CD14-positive monocyte (primary cell): ENCODE results near the gene PCGF3. TPM values are rescaled to one million over a fixed set of nuclear protein-coding genes. Genes with fewer than 3 reads are reported as not detected.

ENCODE experiments used
- DNase-seq, 3 donors: peaks; one replicate each; pipeline ENCODE4 v3.0.0-alpha.2; 2011 to 2022
- H2AFZ ChIP-seq: 2 replicates; pipeline ENCODE4 v1.6.0; 2012; ENCODE audit warnings: mild to moderate bottlenecking, low read depth, low read length, inconsistent platforms; ENCODE audit not compliant: insufficient read depth, poor library complexity, severe bottlenecking
- H3K27ac ChIP-seq, 2 donors: 1 replicate in 1 of 2; 2 replicates in 1 of 2; pipeline ENCODE4 v1.5.1; 2012 to 2013; ENCODE audit warnings: low read length in 2 of 2, control low read depth in 1 of 2, inconsistent platforms in 1 of 2, low read depth in 1 of 2, mild to moderate bottlenecking in 1 of 2
- H3K27me3 ChIP-seq, 2 donors: one replicate each; pipeline versions ENCODE4 v1.6.0 to v1.6.1; 2011 to 2013; ENCODE audit warnings: low read length in 2 of 2; ENCODE audit not compliant: control insufficient read depth in 2 of 2, insufficient read depth in 2 of 2
- H3K36me3 ChIP-seq, 2 donors: replicated peaks in 1 of 2; 1 replicate in 1 of 2; 2 replicates in 1 of 2; pipeline versions ENCODE4 v1.5.1 to v1.6.1; 2012 to 2013; ENCODE audit warnings: low read length in 2 of 2, control low read depth in 1 of 2, inconsistent platforms in 1 of 2, mild to moderate bottlenecking in 1 of 2; ENCODE audit not compliant: insufficient read depth in 2 of 2, control insufficient read depth in 1 of 2
- H3K4me1 ChIP-seq, 2 donors: 1 replicate in 1 of 2; 2 replicates in 1 of 2; pipeline versions ENCODE4 v1.5.1 to v1.6.1; 2012 to 2013; ENCODE audit warnings: low read length in 2 of 2, control low read depth in 1 of 2, inconsistent platforms in 1 of 2, mild to moderate bottlenecking in 1 of 2, moderate library complexity in 1 of 2; ENCODE audit not compliant: insufficient read depth in 2 of 2, control insufficient read depth in 1 of 2
- H3K4me2 ChIP-seq: replicated peaks from 2 replicates; pipeline ENCODE3; 2012; ENCODE audit warnings: low read length, moderate library complexity, mild to moderate bottlenecking; ENCODE audit not compliant: poor library complexity, severe bottlenecking; ENCODE audit errors: extremely low read depth
- H3K4me3 ChIP-seq, 3 experiments: fragments of 200-600 bp in 1 of 3; sonication (generic) in 1 of 3; replicated peaks in 1 of 3; 1 replicate in 2 of 3; 2 replicates in 1 of 3; pipeline ENCODE4 v1.5.1; 2011 to 2013; ENCODE audit warnings: low read length in 3 of 3, mild to moderate bottlenecking in 3 of 3, control low read depth in 2 of 3, low read depth in 2 of 3, inconsistent platforms in 1 of 3, moderate library complexity in 1 of 3
- H3K79me2 ChIP-seq: 2 replicates; pipeline ENCODE4 v1.6.0; 2012; ENCODE audit warnings: mild to moderate bottlenecking, control low read depth, inconsistent platforms, low read length, moderate library complexity; ENCODE audit not compliant: insufficient read depth
- H3K9ac ChIP-seq: 2 replicates; pipeline ENCODE4 v1.6.0; 2017; ENCODE audit warnings: low read length, mild to moderate bottlenecking; ENCODE audit not compliant: insufficient read depth, poor library complexity, severe bottlenecking
- H3K9me3 ChIP-seq, 2 donors: replicated peaks in 1 of 2; 1 replicate in 1 of 2; 2 replicates in 1 of 2; pipeline versions ENCODE4 v1.5.1 to v1.6.1; 2012 to 2013; ENCODE audit warnings: low read length in 2 of 2, control low read depth in 1 of 2; ENCODE audit not compliant: control insufficient read depth in 1 of 2, insufficient read depth in 1 of 2
- H4K20me1 ChIP-seq: 2 replicates; pipeline ENCODE4 v1.6.0; 2012; ENCODE audit warnings: mild to moderate bottlenecking, low read length, control low read depth, moderate library complexity; ENCODE audit not compliant: insufficient read depth
- H3K27ac Mint-ChIP-seq, 7 donors: one replicate each; pipeline ENCODE4 v1.8.0; 2020; ENCODE audit warnings: mild to moderate bottlenecking in 7 of 7, mixed read lengths in 7 of 7, moderate library complexity in 6 of 7, inconsistent platforms in 2 of 7
- H3K27me3 Mint-ChIP-seq, 3 donors: one replicate each; pipeline ENCODE4 v1.8.0; 2021 to 2022; ENCODE audit warnings: low read depth in 3 of 3, mild to moderate bottlenecking in 3 of 3, mixed read lengths in 3 of 3, moderate library complexity in 3 of 3, inconsistent platforms in 1 of 3
- H3K36me3 Mint-ChIP-seq, 2 donors: one replicate each; pipeline ENCODE4 v1.8.0; 2020; ENCODE audit warnings: mixed read lengths in 2 of 2, inconsistent platforms in 1 of 2, mild to moderate bottlenecking in 1 of 2
- H3K4me1 Mint-ChIP-seq: one replicate; pipeline ENCODE4 v1.8.0; 2020; ENCODE audit warnings: mild to moderate bottlenecking, mixed read lengths
- H3K4me3 Mint-ChIP-seq, 2 donors: one replicate each; pipeline ENCODE4 v1.8.0; 2020; ENCODE audit warnings: mild to moderate bottlenecking in 2 of 2, mixed read lengths in 2 of 2, moderate library complexity in 1 of 2
- H3K9me3 Mint-ChIP-seq, 7 donors: one replicate each; pipeline ENCODE4 v1.8.0; 2020 to 2022; ENCODE audit warnings: mixed read lengths in 7 of 7, mild to moderate bottlenecking in 6 of 7, moderate library complexity in 6 of 7, inconsistent platforms in 2 of 7
- CTCF ChIP-seq: fragments of 200-600 bp; IDR thresholded peaks from one replicate; pipeline ENCODE4 v1.8.0; 2022; ENCODE audit warnings: antibody characterized with exemption, mild to moderate bottlenecking
- WGBS: methylation state at CpG from one replicate; pipeline ENCODE4 v1.1.5; 2013; ENCODE audit warnings: missing lambda C conversion rate; ENCODE audit not compliant: insufficient coverage; 5-methylcytosine and 5-hydroxymethylcytosine counted together
- intact Hi-C, 2 donors: fragments of 100-400 bp; cut with micrococcal nuclease; formaldehyde crosslinking; loops; one replicate each; pipeline versions ENCODE4 v1.15.0 to v1.15.1; 2023
- polyA plus RNA-seq, 3 donors: library from polyadenylated mRNA; depleted of rRNA in 1 of 3; unstranded in 2 of 3; stranded (reverse) in 1 of 3; fragments of 300-500 nt in 2 of 3; fragments of >200 nt in 1 of 3; fragmentation: Illumina TruSeq in 2 of 3; gene quantifications; 1 replicate in 2 of 3; 2 replicates in 1 of 3; pipeline ENCODE4 v1.2.3, GENCODE V29; 2012 to 2021

PCGF3 gene
- polyA plus RNA-seq, 3 donors = 7.0 to 163 (median 8.3) TPM

GRCh38 chr4:815464-816146 is 110.0 kb downstream of the PCGF3 start:
- Histone ChIP-seq H3K9ac (no peak overlapping the region), H4K20me1 (no peaks in the 10 kb centered on the region), H3K4me3 (no peak overlapping the region), H3K36me3 (no peaks in the 10 kb centered on the region), H3K9me3 (peaks cover 0 to 4% of the 10 kb centered on the region in 2 donors), H3K27ac (no peak overlapping the region), H2AFZ (no peak overlapping the region), H3K4me2 (no peak overlapping the region), H3K27me3 (peaks cover 0 to 20% of the 10 kb centered on the region in 2 donors), H3K79me2 (no peaks in the 10 kb centered on the region), H3K4me1 (no peaks in the 10 kb centered on the region)
- intact Hi-C loops = no loop called here
- Mint-ChIP-seq H3K27me3 (peaks cover 37 to 67% (median 46%) of the 10 kb centered on the region in 3 donors), H3K9me3 (peaks cover 0 to 8% (median 0%) of the 10 kb centered on the region in 7 donors), H3K4me1 (no peaks in the 10 kb centered on the region), H3K36me3 (no peaks in the 10 kb centered on the region), H3K27ac (no peak overlapping the region), H3K4me3 (no peak overlapping the region)
- no peak for TF ChIP-seq CTCF
- DNase-seq = no peak
- WGBS = 52% methylated on average over 9 of the region's 11 CpGs

GRCh38 chr4:818106-818921 is 112.7 kb downstream of the PCGF3 start:
- WGBS = 89% methylated on average over 40 of the region's 42 CpGs
- TF ChIP-seq CTCF = no peak

More at GRCh38 chr4:818106-818921, 112.7 kb downstream of the PCGF3 start:
- no peak overlapping the region for H3K4me3 ChIP-seq
- Mint-ChIP-seq H3K9me3 (peaks cover 0 to 5% (median 0%) of the 10 kb centered on the region in 7 donors), H3K27me3 (peaks cover 42 to 71% (median 48%) of the 10 kb centered on the region in 3 donors), H3K4me3 (no peak overlapping the region), H3K4me1 (no peaks in the 10 kb centered on the region), H3K36me3 (no peaks in the 10 kb centered on the region), H3K27ac (no peak overlapping the region)
- peaks cover 0 to 4% of the 10 kb centered on the region in 2 donors for H3K9me3 ChIP-seq
- H3K36me3 ChIP-seq = no peaks in the 10 kb centered on the region
- H3K9ac ChIP-seq = no peak overlapping the region
- DNase-seq = peak in 1 of 3 donors; percentile 3
- no peaks in the 10 kb centered on the region for H4K20me1 ChIP-seq
- no peak overlapping the region for H3K27ac ChIP-seq
- H3K4me1 ChIP-seq = no peaks in the 10 kb centered on the region
- H2AFZ ChIP-seq = no peak overlapping the region
- intact Hi-C loops = no loop called here
- no peak overlapping the region for H3K4me2 ChIP-seq
- peaks cover 0 to 32% of the 10 kb centered on the region in 2 donors for H3K27me3 ChIP-seq
- H3K79me2 ChIP-seq = no peaks in the 10 kb centered on the region
